Muscle layer of duodenum (tissue), 2 donors: ENCODE data around the gene FBXO40.
A peak's percentile ranks its signal among the peaks of the same experiment; 100 is the strongest.

Source experiments
- H3K27ac ChIP-seq: one replicate; pipeline ENCODE4 v1.7.0; 2013; ENCODE audit warnings: mild to moderate bottlenecking, low read length
- H3K27me3 ChIP-seq: one replicate; pipeline ENCODE4 v1.7.0; 2013; ENCODE audit warnings: low read depth, mild to moderate bottlenecking, control low read depth, low read length
- H3K36me3 ChIP-seq, 2 donors: one replicate each; pipeline ENCODE4 v1.7.0; 2013; ENCODE audit warnings: low read length in 2 of 2, control low read depth in 1 of 2, mild to moderate bottlenecking in 1 of 2; ENCODE audit not compliant: insufficient read depth in 2 of 2, control insufficient read depth in 1 of 2
- H3K4me1 ChIP-seq, 2 donors: one replicate each; pipeline ENCODE4 v1.7.0; 2013; ENCODE audit warnings: low read length in 2 of 2, mild to moderate bottlenecking in 2 of 2, control low read depth in 1 of 2, moderate library complexity in 1 of 2; ENCODE audit not compliant: insufficient read depth in 2 of 2, control insufficient read depth in 1 of 2
- H3K4me3 ChIP-seq, 2 donors: one replicate each; pipeline ENCODE4 v1.7.0; 2013; ENCODE audit warnings: low read length in 2 of 2, low read depth in 1 of 2, mild to moderate bottlenecking in 1 of 2
- H3K9me3 ChIP-seq, 2 donors: one replicate each; pipeline ENCODE4 v1.7.0; 2013; ENCODE audit warnings: low read length in 2 of 2, control low read depth in 1 of 2, mild to moderate bottlenecking in 1 of 2; ENCODE audit not compliant: control insufficient read depth in 1 of 2
- donor health status: healthy.

The FBXO40 gene

DNA sequence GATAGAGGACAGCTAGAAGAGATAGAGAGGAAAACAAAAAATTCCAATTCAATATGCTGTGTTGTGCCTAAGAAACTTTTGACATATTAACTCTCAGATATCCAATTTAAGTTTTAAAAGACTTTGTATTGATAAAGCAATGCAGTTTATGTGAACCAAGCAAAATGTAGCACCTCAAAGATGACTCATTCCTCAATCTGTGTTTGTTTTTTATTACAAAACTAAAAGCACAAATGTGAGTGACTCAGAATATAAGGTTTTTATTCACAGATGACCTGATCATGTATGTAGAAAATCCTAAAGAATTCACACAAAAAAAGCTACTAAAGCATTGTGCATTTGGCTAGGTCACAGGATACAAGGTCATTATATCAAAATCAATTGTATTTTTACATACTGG, 56.5 kb downstream of the FBXO40 start:
- no peaks in the 10 kb centered on the region for H3K36me3 ChIP-seq
- no peaks in the 10 kb centered on the region for H3K9me3 ChIP-seq
- no peaks in the 10 kb centered on the region for H3K27me3 ChIP-seq
- no peak overlapping the region for H3K27ac ChIP-seq
- H3K4me1 ChIP-seq, result peaks cover 0 to 7% of the 10 kb centered on the region in 2 donors
- no peak overlapping the region for H3K4me3 ChIP-seq

DNA sequence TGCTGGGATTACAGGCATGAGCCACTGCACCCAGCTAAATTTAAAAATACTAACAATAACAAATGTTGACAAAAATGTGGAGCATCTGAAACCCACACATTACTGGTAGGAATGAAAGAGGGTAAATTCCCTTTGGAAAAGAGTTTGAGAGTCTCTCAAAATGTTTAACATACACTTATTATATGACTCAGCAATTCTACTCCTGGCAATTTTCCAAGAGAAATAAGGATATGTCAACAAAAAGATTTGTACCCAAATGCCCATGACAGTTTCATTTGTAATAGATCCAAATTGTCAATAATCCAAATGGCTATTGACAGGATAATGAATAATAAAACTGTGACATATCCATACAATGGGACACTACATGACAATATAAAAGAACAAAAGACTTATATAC, 58.5 kb downstream of the FBXO40 start:
- Histone ChIP-seq H3K27ac (no peak overlapping the region), H3K4me1 (peaks cover 0 to 7% of the 10 kb centered on the region in 2 donors), H3K4me3 (no peak overlapping the region), H3K9me3 (no peaks in the 10 kb centered on the region), H3K27me3 (no peaks in the 10 kb centered on the region), H3K36me3 (peaks cover 0 to 6% of the 10 kb centered on the region in 2 donors)

DNA sequence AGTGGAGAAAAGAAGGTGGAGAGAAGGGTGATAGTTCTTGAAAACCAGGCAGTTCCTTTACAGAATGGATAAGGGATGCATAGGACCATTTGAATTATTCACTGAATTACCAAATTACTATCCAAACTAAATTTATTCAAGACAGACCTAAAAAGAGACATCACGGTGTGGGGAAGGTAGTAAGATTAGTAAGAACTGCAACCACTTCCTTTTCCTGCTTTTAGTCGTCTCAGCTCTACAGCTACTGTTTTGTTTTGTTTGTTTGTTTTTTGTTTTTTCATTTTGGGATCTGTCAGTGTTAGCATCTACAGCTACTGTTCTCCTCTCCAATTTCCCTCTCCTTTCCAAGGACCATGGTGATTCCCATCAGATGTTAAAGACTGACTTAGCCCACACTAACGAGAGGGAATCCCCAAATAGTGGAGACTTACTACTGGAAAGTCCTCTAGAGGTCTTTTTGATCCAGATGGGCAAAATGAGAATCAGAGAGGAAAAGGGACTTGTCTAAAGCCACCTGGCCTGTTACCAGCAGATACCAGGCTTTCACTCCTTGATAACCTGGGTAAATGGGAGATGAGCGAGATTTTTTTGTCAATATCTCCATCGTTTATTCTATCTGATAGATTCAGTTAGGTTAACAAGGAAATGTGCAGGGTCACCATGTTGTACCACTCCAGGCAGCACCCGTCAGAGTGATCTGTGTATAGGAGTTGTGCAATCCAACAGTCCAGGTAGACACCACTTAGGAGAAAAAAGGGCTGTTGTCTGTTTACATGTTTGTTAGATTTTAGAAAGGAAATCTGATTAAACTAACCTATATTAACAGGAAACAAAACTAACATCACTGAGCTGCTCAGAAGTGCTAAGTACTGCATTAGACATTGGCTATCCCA, 61.6 kb downstream of the FBXO40 start:
- Histone ChIP-seq H3K9me3 (no peaks in the 10 kb centered on the region), H3K27me3 (no peaks in the 10 kb centered on the region), H3K36me3 (peaks cover 0 to 8% of the 10 kb centered on the region in 2 donors), H3K27ac (no peak overlapping the region), H3K4me3 (no peak overlapping the region), H3K4me1 (peaks cover 0 to 8% of the 10 kb centered on the region in 2 donors)

DNA sequence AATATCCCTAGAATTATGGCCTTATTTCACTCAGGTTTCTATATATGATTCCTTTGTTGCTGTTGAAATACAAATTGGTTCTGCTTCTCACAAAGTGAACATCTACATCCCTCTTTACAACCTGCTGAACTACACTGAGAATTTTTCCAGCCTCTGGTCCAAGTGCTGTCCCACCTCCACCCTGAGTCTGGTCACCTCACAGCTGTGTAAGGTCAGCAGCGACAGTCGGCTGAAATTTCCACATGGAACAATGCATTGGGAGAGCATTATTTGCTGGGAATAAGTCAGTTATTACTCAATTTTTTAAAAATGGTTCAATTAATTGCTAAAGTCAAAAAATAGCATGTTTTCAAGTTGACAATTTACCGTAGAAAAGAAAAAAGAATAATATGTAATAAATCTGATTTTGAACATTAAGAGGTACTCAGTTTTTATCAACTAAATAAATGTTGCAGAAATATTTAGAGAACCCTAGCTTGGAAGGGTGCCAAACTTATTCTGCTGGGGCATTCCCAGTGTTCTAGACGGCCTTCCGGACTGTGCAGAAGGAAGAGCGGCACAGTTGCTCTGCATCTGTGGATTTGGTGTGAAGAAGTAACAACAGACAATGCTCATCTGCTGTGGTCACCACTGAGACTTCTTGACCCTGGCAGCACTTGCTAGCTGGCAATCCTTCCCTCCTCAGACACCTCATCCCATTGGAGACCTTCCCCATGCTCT, 65.7 kb downstream of the FBXO40 start:
- no peaks in the 10 kb centered on the region for H3K9me3 ChIP-seq
- H3K4me1 ChIP-seq, result peaks cover 0 to 8% of the 10 kb centered on the region in 2 donors
- H3K36me3 ChIP-seq, result peaks cover 11 to 21% of the 10 kb centered on the region in 2 donors
- no peaks in the 10 kb centered on the region for H3K27me3 ChIP-seq
- no peak overlapping the region for H3K27ac ChIP-seq
- peak overlapping the region in 1 of 2 donors; percentile 43 for H3K4me3 ChIP-seq

DNA sequence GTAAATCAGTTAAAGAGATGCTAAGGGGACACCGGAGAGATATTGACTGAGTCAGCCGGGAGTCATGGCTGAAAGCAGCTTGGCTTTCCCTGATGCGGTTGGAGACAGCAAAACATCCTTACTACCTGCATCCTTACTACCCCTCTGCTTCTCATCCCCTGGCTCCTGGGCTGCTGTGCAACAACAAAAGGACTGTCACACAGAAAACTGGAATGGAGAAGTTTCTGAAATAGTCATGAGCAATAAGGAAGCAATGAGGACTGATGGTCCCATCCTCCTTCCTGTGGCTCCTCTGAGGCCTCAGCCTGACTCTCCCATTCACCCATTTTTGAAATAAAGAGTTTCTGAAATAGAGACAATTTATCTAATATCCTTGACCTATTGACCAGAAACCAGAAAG, 66.4 kb downstream of the FBXO40 start:
- Histone ChIP-seq H3K9me3 (no peaks in the 10 kb centered on the region), H3K27me3 (no peaks in the 10 kb centered on the region), H3K4me3 (peak overlapping the region; percentile 43 to 54), H3K36me3 (peaks cover 19 to 27% of the 10 kb centered on the region in 2 donors), H3K27ac (peak overlapping the region; percentile 80), H3K4me1 (peaks cover 0 to 8% of the 10 kb centered on the region in 2 donors)

DNA sequence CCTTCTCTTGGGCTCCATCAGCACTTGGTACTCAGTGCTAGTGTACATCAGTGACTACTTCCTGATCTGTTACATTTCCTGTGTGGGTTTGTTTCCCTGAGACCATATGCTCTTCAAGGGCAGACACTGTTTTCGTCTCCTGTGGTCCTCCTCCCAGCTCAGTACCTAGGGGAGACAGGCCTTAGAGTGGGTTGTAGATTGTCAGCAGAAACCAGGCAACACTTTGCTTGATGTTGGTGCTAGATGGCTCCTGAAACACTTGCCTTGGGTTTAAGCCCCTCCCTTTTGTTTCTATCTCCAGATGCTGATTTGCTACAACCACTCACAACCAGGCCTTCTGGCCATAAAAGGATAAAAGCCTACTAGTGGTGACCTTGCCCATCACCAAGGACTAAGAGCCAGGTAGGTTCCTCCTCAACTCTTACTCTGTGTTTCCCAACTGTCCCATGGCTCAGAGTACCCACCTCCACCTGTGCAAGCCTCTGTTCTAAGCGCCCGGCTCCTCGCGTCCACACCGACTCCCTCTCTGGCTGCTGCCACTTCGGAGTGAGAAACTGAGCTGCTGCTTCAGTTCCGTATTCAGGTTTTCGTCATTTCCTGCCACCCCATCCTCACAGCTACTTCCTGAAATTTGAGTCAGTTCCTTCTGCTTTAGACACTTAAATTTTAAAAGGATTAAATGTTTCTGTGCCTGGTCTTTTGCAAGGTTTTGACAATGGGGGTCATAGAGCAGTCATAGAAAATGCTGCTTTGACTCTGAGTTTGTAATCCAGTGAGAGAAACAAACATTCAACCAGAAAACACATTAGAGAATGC, 67.4 kb downstream of the FBXO40 start, which contains the start of gene HCLS1:
Gene HCLS1, minus strand, starts transcription at position 548 of the 816 bp plus-strand sequence. CDS start 2,556 bp downstream, outside the sequence.
- peak within 1 kb of the TSS; percentile 80 for H3K27ac ChIP-seq
- peak within 1 kb of the TSS; percentile 30 to 54 for H3K4me3 ChIP-seq
- H3K4me1 ChIP-seq, result peaks cover 0 to 8% of the 10 kb centered on the region in 2 donors
- no peaks in the 10 kb centered on the region for H3K9me3 ChIP-seq
- H3K27me3 ChIP-seq, result no peaks in the 10 kb centered on the region
- peaks cover 27 to 35% of the 10 kb centered on the region in 2 donors for H3K36me3 ChIP-seq

DNA sequence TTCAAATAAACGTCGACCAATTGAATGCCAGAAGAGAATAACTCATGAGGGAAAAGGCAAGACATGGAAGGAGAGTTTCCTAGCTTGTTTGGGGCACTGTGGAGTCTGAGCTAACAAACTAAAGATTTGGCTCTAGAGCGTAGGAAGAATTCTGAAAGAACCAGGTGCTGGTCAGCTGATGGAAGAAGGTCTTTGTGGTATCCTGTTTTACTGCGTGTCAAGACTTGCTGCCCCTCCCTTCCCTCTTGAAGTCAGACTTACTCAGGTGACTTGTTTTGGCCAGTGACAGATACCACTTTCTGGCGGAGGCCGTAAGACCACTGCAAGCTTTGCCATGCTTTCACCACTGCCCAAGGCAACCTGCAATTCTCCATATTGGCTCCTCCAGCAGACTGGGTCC, 68.2 kb downstream of the FBXO40 start:
- H3K9me3 ChIP-seq, result no peaks in the 10 kb centered on the region
- H3K27ac ChIP-seq, result peak overlapping the region; percentile 80
- H3K36me3 ChIP-seq, result peaks cover 35 to 40% of the 10 kb centered on the region in 2 donors
- peaks cover 0 to 13% of the 10 kb centered on the region in 2 donors for H3K4me1 ChIP-seq
- no peak overlapping the region for H3K4me3 ChIP-seq
- H3K27me3 ChIP-seq, result no peaks in the 10 kb centered on the region

DNA sequence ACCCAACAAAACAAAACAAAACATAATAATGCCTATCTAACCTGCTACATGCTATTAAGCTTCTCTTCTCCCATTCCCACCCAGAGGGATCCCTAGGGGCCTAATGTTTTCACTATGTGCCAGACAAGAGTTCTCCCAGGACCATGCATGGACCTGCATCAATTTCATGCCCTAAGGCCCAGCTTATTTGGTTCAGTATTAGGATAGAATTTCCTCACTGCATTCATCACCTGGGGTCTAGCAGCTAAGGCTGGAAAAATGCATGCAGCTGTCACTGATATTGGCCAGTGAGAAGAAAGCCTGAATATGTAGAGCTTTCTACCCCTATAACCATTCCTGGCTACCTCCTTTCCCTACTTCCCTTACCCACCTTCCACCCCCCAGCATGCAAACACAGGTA, 69.6 kb downstream of the FBXO40 start:
- Histone ChIP-seq H3K4me1 (peaks cover 0 to 13% of the 10 kb centered on the region in 2 donors), H3K4me3 (no peak overlapping the region), H3K9me3 (no peaks in the 10 kb centered on the region), H3K36me3 (peaks cover 48% of the 10 kb centered on the region in 2 donors), H3K27ac (no peak overlapping the region), H3K27me3 (no peaks in the 10 kb centered on the region)

DNA sequence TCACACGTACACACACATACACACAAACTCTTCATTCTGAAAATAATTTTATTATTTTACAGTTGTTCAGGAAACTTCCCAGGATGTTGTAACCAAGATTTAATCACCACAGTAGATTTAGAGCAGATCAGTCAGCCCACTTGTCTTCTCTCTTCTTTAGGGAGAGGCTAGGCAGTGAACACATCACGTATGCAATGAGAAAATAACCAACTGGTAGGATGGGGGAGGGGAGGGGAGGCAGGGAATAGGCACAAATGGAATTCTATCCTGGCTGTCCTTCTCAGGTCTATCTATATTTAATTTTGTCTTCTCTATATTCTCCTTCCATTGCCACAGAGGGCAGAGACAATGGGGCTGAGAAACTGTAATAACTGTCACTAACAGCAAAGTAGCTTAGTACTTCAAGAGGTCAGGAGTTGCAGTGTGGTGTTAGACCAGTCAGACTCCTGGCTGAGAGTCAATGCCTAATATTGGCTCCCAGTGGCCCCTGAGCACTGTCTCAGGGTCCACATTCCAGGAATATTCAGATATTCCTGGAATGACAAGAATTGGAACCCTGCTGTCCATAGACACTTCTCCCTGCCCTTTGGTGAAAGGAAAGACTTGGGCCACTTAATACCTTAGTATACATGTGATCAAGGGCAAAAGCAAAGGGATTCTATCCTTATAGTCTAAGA, 70.1 kb downstream of the FBXO40 start:
- H3K27me3 ChIP-seq, result no peaks in the 10 kb centered on the region
- H3K4me3 ChIP-seq, result no peak overlapping the region
- no peak overlapping the region for H3K27ac ChIP-seq
- H3K9me3 ChIP-seq, result no peaks in the 10 kb centered on the region
- H3K36me3 ChIP-seq, result peaks cover 52 to 53% of the 10 kb centered on the region in 2 donors
- H3K4me1 ChIP-seq, result peaks cover 0 to 13% of the 10 kb centered on the region in 2 donors

DNA sequence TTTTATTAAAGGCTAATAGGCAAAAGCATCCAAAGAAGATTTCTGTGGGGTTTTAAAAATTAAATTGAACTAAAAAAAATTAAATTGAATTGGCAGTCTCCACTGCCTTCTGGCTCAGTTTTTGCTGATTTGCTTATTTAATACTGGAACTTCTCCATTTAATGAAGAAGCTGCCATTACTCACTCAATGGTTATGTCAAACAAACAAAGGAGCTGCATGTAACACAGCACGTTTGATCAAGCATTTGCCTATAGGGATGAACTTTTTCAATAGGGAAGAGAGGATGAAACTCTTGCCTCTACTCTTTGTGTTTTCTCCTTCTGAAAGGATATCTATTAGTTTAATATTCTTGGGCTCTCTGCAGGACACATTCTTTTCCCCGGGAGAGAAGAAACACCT, 72.3 kb downstream of the FBXO40 start:
- Histone ChIP-seq H3K27me3 (no peaks in the 10 kb centered on the region), H3K9me3 (no peaks in the 10 kb centered on the region), H3K36me3 (peaks cover 59 to 64% of the 10 kb centered on the region in 2 donors), H3K4me3 (no peak overlapping the region), H3K4me1 (peaks cover 0 to 6% of the 10 kb centered on the region in 2 donors), H3K27ac (no peak overlapping the region)
